GM12865 (cell line): ENCODE results near the gene NCBP3.

Experiments used
- DNase-seq: peaks from one replicate; pipeline ENCODE4 v3.0.0; 2010; ENCODE audit warnings: low read depth
- H3K4me3 ChIP-seq: 2 replicates; pipeline ENCODE4 v1.5.1; 2011; ENCODE audit warnings: mild to moderate bottlenecking, low read depth, low read length, control low read depth
- TF ChIP-seq, protein P1 (sequence below): IDR thresholded peaks from 2 replicates; pipeline ENCODE4 v1.5.1; 2011; ENCODE audit warnings: low read length, control low read depth, low read depth, inconsistent platforms; ENCODE audit not compliant: insufficient read depth; ENCODE audit errors: missing control alignments

The NCBP3 gene

DNA sequence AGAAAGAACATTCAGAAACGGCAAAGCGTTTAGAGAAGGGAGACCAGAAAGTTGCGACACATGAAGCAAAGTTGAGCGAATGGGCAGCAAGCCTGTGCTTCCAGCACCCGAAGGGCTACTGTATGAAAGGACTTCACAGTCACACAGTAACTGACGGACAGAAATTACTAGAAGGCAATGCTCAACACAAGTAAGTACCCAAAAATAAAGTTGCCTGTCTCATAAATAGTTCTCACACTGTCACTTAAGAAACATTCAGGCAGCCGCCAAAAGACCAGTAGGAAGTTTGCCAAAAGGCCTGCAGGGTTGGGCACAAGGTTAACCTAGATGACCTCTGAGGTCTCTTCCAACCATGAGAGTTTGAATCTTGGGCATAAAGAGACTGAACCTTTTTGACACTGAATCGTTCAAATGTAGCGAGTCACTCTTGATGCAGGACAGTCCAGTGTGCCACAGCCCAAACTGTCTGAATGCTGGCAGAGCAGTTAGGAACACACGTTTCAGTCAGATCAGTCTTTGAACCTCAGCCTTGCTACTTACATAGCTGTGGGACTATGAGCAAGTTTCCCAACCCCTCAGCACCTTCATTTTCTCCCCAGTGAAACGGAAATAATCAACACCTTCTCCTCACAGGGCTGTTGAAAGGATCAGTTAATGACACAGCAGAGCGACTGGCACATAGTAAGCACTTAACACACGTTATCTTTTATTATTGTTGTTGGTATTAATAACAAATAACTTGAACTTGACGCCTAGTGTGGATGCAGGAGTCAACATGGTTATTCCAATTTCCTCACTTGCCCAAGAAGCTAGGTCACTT lies 10.4 kb downstream of the NCBP3 start:
- TF ChIP-seq, protein P1, sequence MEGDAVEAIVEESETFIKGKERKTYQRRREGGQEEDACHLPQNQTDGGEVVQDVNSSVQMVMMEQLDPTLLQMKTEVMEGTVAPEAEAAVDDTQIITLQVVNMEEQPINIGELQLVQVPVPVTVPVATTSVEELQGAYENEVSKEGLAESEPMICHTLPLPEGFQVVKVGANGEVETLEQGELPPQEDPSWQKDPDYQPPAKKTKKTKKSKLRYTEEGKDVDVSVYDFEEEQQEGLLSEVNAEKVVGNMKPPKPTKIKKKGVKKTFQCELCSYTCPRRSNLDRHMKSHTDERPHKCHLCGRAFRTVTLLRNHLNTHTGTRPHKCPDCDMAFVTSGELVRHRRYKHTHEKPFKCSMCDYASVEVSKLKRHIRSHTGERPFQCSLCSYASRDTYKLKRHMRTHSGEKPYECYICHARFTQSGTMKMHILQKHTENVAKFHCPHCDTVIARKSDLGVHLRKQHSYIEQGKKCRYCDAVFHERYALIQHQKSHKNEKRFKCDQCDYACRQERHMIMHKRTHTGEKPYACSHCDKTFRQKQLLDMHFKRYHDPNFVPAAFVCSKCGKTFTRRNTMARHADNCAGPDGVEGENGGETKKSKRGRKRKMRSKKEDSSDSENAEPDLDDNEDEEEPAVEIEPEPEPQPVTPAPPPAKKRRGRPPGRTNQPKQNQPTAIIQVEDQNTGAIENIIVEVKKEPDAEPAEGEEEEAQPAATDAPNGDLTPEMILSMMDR, result no peak
- no peak overlapping the region for H3K4me3 ChIP-seq
- no peak for DNase-seq

DNA sequence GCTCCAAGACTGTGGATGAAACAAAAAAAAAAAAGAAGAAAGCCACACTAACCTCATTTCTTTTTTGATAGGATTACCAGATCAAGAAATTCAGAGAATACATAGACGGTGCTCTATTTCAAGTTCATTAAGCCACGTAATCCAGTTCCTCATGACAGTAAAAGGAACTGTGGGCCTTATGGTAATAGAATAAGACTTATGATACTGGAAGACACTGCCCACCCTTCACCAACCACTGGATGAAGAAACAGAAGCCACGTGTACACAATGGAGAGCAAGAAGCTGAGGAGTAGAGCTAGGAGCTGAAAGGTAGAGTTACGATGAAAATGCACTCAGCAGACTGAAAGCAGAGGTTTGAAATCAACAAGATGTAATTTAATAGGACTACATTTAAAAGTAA lies 11.2 kb downstream of the NCBP3 start:
- DNase-seq, result no peak
- no peak overlapping the region for H3K4me3 ChIP-seq
- TF ChIP-seq, protein P1, result no peak

DNA sequence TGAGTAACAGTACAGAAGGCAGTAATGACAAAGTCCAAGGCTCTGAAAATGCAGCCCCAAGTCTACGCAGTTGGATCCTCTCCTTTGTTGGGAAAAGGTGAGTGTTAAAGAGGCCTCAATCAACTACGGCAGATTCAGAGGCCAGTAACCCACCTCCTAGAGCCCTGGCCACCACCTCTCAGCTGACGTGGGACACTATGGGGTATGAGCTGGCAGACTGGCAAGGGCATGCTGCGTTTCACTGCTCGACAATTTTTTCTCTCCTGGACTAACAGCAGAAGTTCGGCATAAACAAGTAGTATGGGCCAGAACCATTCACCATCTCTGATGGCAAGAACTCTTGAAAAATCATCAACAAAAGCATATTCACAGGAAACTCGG lies 17.2 kb downstream of the NCBP3 start:
- no peak for DNase-seq
- H3K4me3 ChIP-seq, result no peak overlapping the region
- TF ChIP-seq, protein P1, result no peak

DNA sequence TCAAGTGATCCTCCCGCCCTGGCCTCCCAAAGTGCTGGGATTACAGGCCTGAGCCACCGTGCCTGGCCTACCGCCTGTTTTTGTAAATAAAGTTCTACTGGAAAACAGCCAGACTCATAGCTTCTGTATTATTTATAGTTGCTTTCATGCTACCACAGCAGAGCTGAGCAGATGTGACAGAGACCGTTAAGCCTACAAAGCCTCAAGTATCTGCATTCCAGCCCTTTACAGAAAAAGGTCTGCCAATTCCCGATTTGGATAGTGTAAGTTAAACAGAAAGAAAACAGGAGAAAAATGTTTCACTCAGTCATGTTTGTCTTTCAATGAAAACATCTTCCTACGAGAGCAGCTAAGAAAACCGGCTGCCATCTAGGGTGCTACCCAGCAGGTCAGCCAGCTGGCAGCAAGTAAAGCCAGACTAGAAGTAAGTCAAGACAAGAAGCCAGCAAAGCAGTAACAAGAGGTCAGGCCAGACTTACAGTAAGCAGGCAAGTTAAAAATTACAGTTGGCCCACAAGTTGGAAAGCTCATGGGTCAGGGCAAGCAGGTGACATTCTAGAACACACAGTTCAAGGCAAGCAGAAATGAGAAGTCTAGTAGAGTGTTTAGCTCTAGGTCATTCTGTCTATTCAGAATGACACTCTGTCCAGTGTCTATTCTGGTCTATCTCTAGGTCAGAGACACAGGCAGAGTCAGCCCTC lies 17.7 kb downstream of the NCBP3 start:
- no peak for DNase-seq
- no peak overlapping the region for H3K4me3 ChIP-seq
- TF ChIP-seq, protein P1, result no peak

GRCh38 chr17:3827124-3827773 lies 18.8 kb downstream of the NCBP3 start:
- peak; percentile 80 for DNase-seq
- TF ChIP-seq, protein P1, result peak; percentile 86
- no peak overlapping the region for H3K4me3 ChIP-seq

GRCh38 chr17:3826191-3826590 lies 19.9 kb downstream of the NCBP3 start:
- TF ChIP-seq, protein P1, result no peak
- DNase-seq, result no peak
- no peak overlapping the region for H3K4me3 ChIP-seq
